IMR-90 (cell line): Measurements from ENCODE around the gene DSCAML1. TPM values are rescaled to one million over a fixed set of nuclear protein-coding genes. Genes with fewer than 3 reads are reported as not detected.

Experiments
- ATAC-seq: fragments of 200-7000 bp; cut with Tn5 transposase; 2 replicates; pipeline ENCODE4 v1.9.1; 2020; ENCODE audit warnings: low read depth, mild to moderate bottlenecking, moderate library complexity
- BruUV-seq: library from RNA; stranded (reverse); fragments of 400-500 nt; replicated peaks from 2 replicates; lab custom pipeline; 2021; lab: Mats Ljungman, UMichigan
- CTCF ChIA-PET: fragments of 300-600 bp; formaldehyde crosslinking; extraction: SDS; loops from one replicate; lab custom pipeline; 2021; ENCODE audit warnings: antibody characterized with exemption; lab: Yijun Ruan, JAX
- POLR2A ChIA-PET: fragments of 300-600 bp; sonication (Branson Sonifier 250); formaldehyde crosslinking; loops from one replicate; lab custom pipeline; 2022; ENCODE audit warnings: antibody characterized with exemption; ENCODE audit not compliant: unreplicated experiment; lab: Charles Lee
- DNase-seq: peaks from one replicate; pipeline ENCODE4 v3.0.0; 2013
- H2AFZ ChIP-seq: replicated peaks from 2 replicates; pipeline ENCODE3; 2013; ENCODE audit warnings: low read length, mild to moderate bottlenecking; ENCODE audit not compliant: poor library complexity
- H2AK5ac ChIP-seq: 2 replicates; pipeline ENCODE4 v1.6.1; 2013; ENCODE audit warnings: low read depth, low read length, inconsistent platforms
- H2AK9ac ChIP-seq: replicated peaks from 2 replicates; pipeline ENCODE3; 2013; ENCODE audit warnings: mild to moderate bottlenecking, low read depth, low read length, moderate library complexity; ENCODE audit not compliant: poor library complexity
- H2BK120ac ChIP-seq: 2 replicates; pipeline ENCODE4 v1.6.1; 2013; ENCODE audit warnings: low read depth, low read length, inconsistent platforms
- H2BK15ac ChIP-seq: 3 replicates; pipeline ENCODE4 v1.6.1; 2013; ENCODE audit warnings: low read depth, low read length, inconsistent platforms
- H2BK20ac ChIP-seq: 2 replicates; pipeline ENCODE4 v1.6.1; 2013; ENCODE audit warnings: low read depth, mild to moderate bottlenecking, inconsistent platforms, low read length, moderate library complexity
- H2BK5ac ChIP-seq: 2 replicates; pipeline ENCODE4 v1.6.1; 2013; ENCODE audit warnings: mild to moderate bottlenecking, low read depth, low read length, inconsistent platforms; ENCODE audit not compliant: poor library complexity, severe bottlenecking
- H3K14ac ChIP-seq: replicated peaks from 2 replicates; pipeline ENCODE4 v1.6.1; 2013; ENCODE audit warnings: low read depth, low read length, inconsistent platforms
- H3K18ac ChIP-seq: 2 replicates; pipeline ENCODE4 v1.6.1; 2013; ENCODE audit warnings: low read depth, low read length, control low read depth
- H3K23ac ChIP-seq: 2 replicates; pipeline ENCODE4 v1.6.1; 2013; ENCODE audit warnings: low read depth, low read length, inconsistent platforms
- H3K27ac ChIP-seq: 2 replicates; pipeline ENCODE4 v1.5.1; 2013; ENCODE audit warnings: mild to moderate bottlenecking, control low read depth, low read length; ENCODE audit not compliant: insufficient read depth
- H3K27me3 ChIP-seq: 2 replicates; pipeline ENCODE4 v1.6.1; 2013; ENCODE audit warnings: low read length; ENCODE audit not compliant: control insufficient read depth, insufficient read depth
- H3K36me3 ChIP-seq: 2 replicates; pipeline ENCODE4 v1.6.1; 2013; ENCODE audit warnings: low read length, mixed read lengths; ENCODE audit not compliant: control insufficient read depth, insufficient read depth
- H3K4ac ChIP-seq: 2 replicates; pipeline ENCODE4 v1.6.1; 2013; ENCODE audit warnings: low read depth, low read length, inconsistent platforms
- H3K4me1 ChIP-seq: 2 replicates; pipeline ENCODE4 v1.6.1; 2013; ENCODE audit warnings: low read length, mixed read lengths; ENCODE audit not compliant: control insufficient read depth, insufficient read depth
- H3K4me2 ChIP-seq: 2 replicates; pipeline ENCODE4 v1.6.1; 2013; ENCODE audit warnings: low read depth, mild to moderate bottlenecking, control low read depth, low read length, moderate library complexity
- H3K4me3 ChIP-seq: 2 replicates; pipeline ENCODE4 v1.5.1; 2013; ENCODE audit warnings: low read depth, mild to moderate bottlenecking, control low read depth, low read length, moderate library complexity; ENCODE audit not compliant: insufficient read depth
- H3K56ac ChIP-seq: 2 replicates; pipeline ENCODE4 v1.6.1; 2013; ENCODE audit warnings: low read length, inconsistent platforms; ENCODE audit not compliant: insufficient read depth; ENCODE audit errors: extremely low read depth
- H3K79me1 ChIP-seq, 2 experiments: 2 replicates each; pipeline ENCODE4 v1.6.1; 2013; ENCODE audit warnings: low read length in 2 of 2, inconsistent platforms in 1 of 2, low read depth in 1 of 2
- H3K9ac ChIP-seq: 2 replicates; pipeline ENCODE4 v1.6.1; 2013; ENCODE audit warnings: low read depth, low read length, control low read depth
- H3K9me1 ChIP-seq: 2 replicates; pipeline ENCODE4 v1.6.1; 2013; ENCODE audit warnings: low read length, inconsistent platforms; ENCODE audit not compliant: insufficient read depth
- H3K9me3 ChIP-seq: 2 replicates; pipeline ENCODE4 v1.6.1; 2013; ENCODE audit warnings: low read length; ENCODE audit not compliant: control insufficient read depth, insufficient read depth
- H4K20me1 ChIP-seq: 2 replicates; pipeline ENCODE4 v1.6.1; 2013; ENCODE audit warnings: low read length, inconsistent platforms; ENCODE audit not compliant: insufficient read depth
- H4K5ac ChIP-seq: 2 replicates; pipeline ENCODE4 v1.6.1; 2013; ENCODE audit warnings: mild to moderate bottlenecking, low read depth, low read length, control low read depth
- H4K8ac ChIP-seq, 2 experiments: 2 replicates each; pipeline ENCODE4 v1.6.1; 2013; ENCODE audit warnings: low read depth in 2 of 2, low read length in 2 of 2, control low read depth in 1 of 2, inconsistent platforms in 1 of 2
- H4K91ac ChIP-seq: 2 replicates; pipeline ENCODE4 v1.6.1; 2013; ENCODE audit warnings: low read depth, low read length, inconsistent platforms; ENCODE audit not compliant: insufficient read depth
- BHLHE40 ChIP-seq: fragments of 150-350 bp; IDR thresholded peaks from 2 replicates; pipeline ENCODE4 v1.6.1; 2016; ENCODE audit warnings: mild to moderate bottlenecking, low read depth, low read length
- ELK1 ChIP-seq: fragments of 150-350 bp; IDR thresholded peaks from 2 replicates; pipeline ENCODE4 v1.6.1; 2016; ENCODE audit warnings: low read depth, mild to moderate bottlenecking, low read length, moderate library complexity, borderline replicate concordance
- MXI1 ChIP-seq: IDR thresholded peaks from 2 replicates; pipeline ENCODE4 v1.6.1; 2012; ENCODE audit warnings: low read depth, mild to moderate bottlenecking, low read length, moderate library complexity, borderline replicate concordance
- RCOR1 ChIP-seq: IDR thresholded peaks from 2 replicates; pipeline ENCODE4 v1.6.1; 2012; ENCODE audit warnings: mild to moderate bottlenecking, low read length, improper control_type of control experiment; ENCODE audit not compliant: insufficient replicate concordance
- RFX5 ChIP-seq: IDR thresholded peaks from 2 replicates; pipeline ENCODE4 v1.8.0; 2012; ENCODE audit warnings: low read depth, mild to moderate bottlenecking, low read length, moderate library complexity
- WGBS, 2 experiments: methylation state at CpG; one replicate each; pipeline versions ENCODE4 v1.1.5 to v1.1.7; 2013; ENCODE audit warnings: missing lambda C conversion rate in 2 of 2; ENCODE audit not compliant: insufficient read length in 1 of 2; ENCODE audit errors: extremely low coverage in 2 of 2; 5-methylcytosine and 5-hydroxymethylcytosine counted together
- dilution Hi-C: fragments of 300-500 bp; cut with HindIII; formaldehyde crosslinking; loops from one replicate; pipeline ENCODE4 v1.14.3; 2018; ENCODE audit warnings: low sequenced_read_pairs; ENCODE audit not compliant: unreplicated experiment
- in situ Hi-C: fragments of 300-500 bp; cut with MboI; formaldehyde crosslinking; loops from 3 replicates; pipeline ENCODE4 v1.14.3; 2019; ENCODE audit warnings: low sequenced_read_pairs, inconsistent platforms, mixed read lengths
- intact Hi-C: fragments of 100-400 bp; cut with micrococcal nuclease; formaldehyde crosslinking; loops from 2 replicates; pipeline ENCODE4 v1.10.0; 2022
- polyA plus RNA-seq, 3 experiments: library from polyadenylated mRNA; depleted of rRNA; stranded (reverse); fragments of >200 nt; gene quantifications; 2 replicates each; pipeline ENCODE4 v1.2.3, GENCODE V29; 2012; ENCODE audit warnings: low replicate concordance in 1 of 3
- total RNA-seq: library from RNA; depleted of rRNA; stranded (reverse); fragments of >200 nt; gene quantifications from 2 replicates; pipeline ENCODE4 v1.2.3, GENCODE V29; 2012
- TF ChIP-seq, protein P1 (sequence below): fragments of 150-350 bp; IDR thresholded peaks from 2 replicates; pipeline ENCODE4 v1.6.1; 2017; ENCODE audit warnings: mild to moderate bottlenecking, antibody characterized with exemption, low read length, low read depth

DSCAML1 gene
- total and polyA plus RNA-seq, 2 of the 4 experiments (the other 2 are of a cell fraction), result not detected

DNA sequence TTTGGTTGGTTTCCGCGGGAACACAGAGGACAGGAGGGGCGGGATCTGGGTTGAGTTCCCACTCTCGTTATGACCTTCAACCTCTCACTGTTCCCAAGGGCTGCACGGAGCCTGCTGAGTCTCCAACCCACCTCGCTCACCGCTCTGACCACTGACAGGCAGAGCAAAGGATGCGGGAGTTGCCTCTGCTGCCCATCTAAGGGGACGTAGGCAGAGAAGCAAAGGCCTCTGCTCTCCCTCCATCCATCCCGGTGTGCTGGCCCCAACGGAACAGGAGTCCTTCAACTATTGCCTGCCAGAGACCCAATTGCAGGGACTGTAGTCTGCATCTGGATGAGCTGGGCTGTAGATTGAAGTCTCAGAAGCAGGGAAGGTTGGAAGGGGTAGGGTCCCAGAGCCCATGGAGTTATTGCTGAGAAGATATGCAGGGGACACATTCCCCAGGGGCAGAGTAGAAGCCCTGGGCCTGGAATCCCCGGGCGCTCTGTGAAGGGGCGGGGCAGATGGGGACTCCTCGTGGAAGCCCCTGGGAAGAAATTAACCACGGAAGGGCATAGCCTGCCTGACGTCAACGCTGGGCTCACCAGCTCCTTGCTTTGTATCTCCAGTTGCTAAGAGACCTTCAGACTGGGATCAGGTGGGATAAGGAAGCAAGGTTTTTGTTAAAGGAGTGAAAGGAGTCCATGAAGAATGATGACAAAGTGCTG is 40.2 kb upstream of the DSCAML1 start:
- Histone ChIP-seq H3K56ac (no peak overlapping the region), H3K14ac (no peak overlapping the region), H3K9me1 (no peaks in the 10 kb centered on the region), H3K4me2 (no peak overlapping the region), H2AK5ac (no peak overlapping the region), H3K4me1 (no peaks in the 10 kb centered on the region), H2BK5ac (no peak overlapping the region), H3K9me3 (no peaks in the 10 kb centered on the region), H4K91ac (no peak overlapping the region), H3K23ac (no peak overlapping the region), H2AK9ac (no peak overlapping the region), H3K79me1 (no peaks in the 10 kb centered on the region), H2BK120ac (no peak overlapping the region), H3K27ac (no peak overlapping the region), H2BK15ac (no peak overlapping the region), H3K36me3 (no peaks in the 10 kb centered on the region), H4K20me1 (no peaks in the 10 kb centered on the region), H3K27me3 (peaks cover 24% of the 10 kb centered on the region), H3K18ac (no peak overlapping the region), H3K4me3 (no peak overlapping the region), H4K8ac (no peak overlapping the region), H2AFZ (no peak overlapping the region), H3K9ac (no peak overlapping the region), H3K4ac (no peak overlapping the region), H2BK20ac (no peak overlapping the region), H4K5ac (no peak overlapping the region)
- WGBS, 2 experiments, result 62% methylated on average over 7 of the region's 18 CpGs; no CpG with 5 or more reads in 1 of the 2 experiments
- dilution Hi-C loops (no loop called here), in situ Hi-C loops (no loop called here), intact Hi-C loops (no loop called here)
- ATAC-seq (no peak), DNase-seq (no peak)
- TF ChIP-seq BHLHE40 (no peak), RFX5 (no peak), MXI1 (no peak), ELK1 (no peak), RCOR1 (no peak)
- TF ChIP-seq, protein P1, sequence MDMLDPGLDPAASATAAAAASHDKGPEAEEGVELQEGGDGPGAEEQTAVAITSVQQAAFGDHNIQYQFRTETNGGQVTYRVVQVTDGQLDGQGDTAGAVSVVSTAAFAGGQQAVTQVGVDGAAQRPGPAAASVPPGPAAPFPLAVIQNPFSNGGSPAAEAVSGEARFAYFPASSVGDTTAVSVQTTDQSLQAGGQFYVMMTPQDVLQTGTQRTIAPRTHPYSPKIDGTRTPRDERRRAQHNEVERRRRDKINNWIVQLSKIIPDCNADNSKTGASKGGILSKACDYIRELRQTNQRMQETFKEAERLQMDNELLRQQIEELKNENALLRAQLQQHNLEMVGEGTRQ, result no peak
- ChIA-PET POLR2A (no interaction called here), CTCF (no interaction called here)
- BruUV-seq, result no TSS peak
